Memory B cell (primary cell): ENCODE measurements around the gene ATP2B3.

Experiments
- ATAC-seq: fragments of 150-1000 bp; cut with Tn5 transposase; 2 replicates; pipeline ENCODE4 v1.10.0; 2021; ENCODE audit warnings: low read depth, mild to moderate bottlenecking, moderate library complexity
- DNase-seq, 2 donors: peaks; one replicate each; pipeline ENCODE4 v3.0.0; 2022; ENCODE audit warnings: low spot score in 2 of 2
- H3K27ac Mint-ChIP-seq: one replicate; pipeline ENCODE4 v1.8.0; 2022; ENCODE audit warnings: mild to moderate bottlenecking, moderate library complexity, mixed read lengths
- H3K27me3 Mint-ChIP-seq: one replicate; pipeline ENCODE4 v1.8.0; 2022; ENCODE audit warnings: mixed read lengths
- H3K36me3 Mint-ChIP-seq: one replicate; pipeline ENCODE4 v1.8.0; 2022; ENCODE audit warnings: mild to moderate bottlenecking, mixed read lengths
- H3K4me1 Mint-ChIP-seq: one replicate; pipeline ENCODE4 v1.8.0; 2022; ENCODE audit warnings: mixed read lengths
- H3K4me3 Mint-ChIP-seq: one replicate; pipeline ENCODE4 v1.8.0; 2022; ENCODE audit warnings: mild to moderate bottlenecking, moderate library complexity, mixed read lengths
- H3K9me3 Mint-ChIP-seq: one replicate; pipeline ENCODE4 v1.8.0; 2022; ENCODE audit warnings: mixed read lengths

ATP2B3 gene

GRCh38 chrX:153494541-153495361, 22.7 kb upstream of the ATP2B3 start, which contains the start of gene BGN:
Gene BGN (plus strand): TSS chrX:153494980. CDS start chrX:153504632, 9,652 bp downstream.
- Mint-ChIP-seq H3K9me3 (no peaks in the 10 kb centered on the region), H3K4me3 (no peak within 1 kb of the TSS), H3K27me3 (peaks cover 7% of the 10 kb centered on the region), H3K4me1 (peaks cover 4% of the 10 kb centered on the region), H3K36me3 (no peaks in the 10 kb centered on the region), H3K27ac (no peak within 1 kb of the TSS)
- ATAC-seq (no peak), DNase-seq (no peak)

- H3K4me1 Mint-ChIP-seq = peaks cover 4% of the 10 kb centered on the region
- no peaks in the 10 kb centered on the region for H3K36me3 Mint-ChIP-seq
- ATAC-seq (no peak), DNase-seq (no peak)
- no peak overlapping the region for H3K27ac Mint-ChIP-seq
- no peak overlapping the region for H3K4me3 Mint-ChIP-seq
- H3K9me3 Mint-ChIP-seq = no peaks in the 10 kb centered on the region
- peaks cover 7% of the 10 kb centered on the region for H3K27me3 Mint-ChIP-seq
Measured at GRCh38 chrX:153495362-153495751, 22.1 kb upstream of the ATP2B3 start.

GRCh38 chrX:153495903-153496589, 21.4 kb upstream of the ATP2B3 start:
- H3K36me3 Mint-ChIP-seq = no peaks in the 10 kb centered on the region

GRCh38 chrX:153496590-153496959, 20.9 kb upstream of the ATP2B3 start:
- H3K36me3 Mint-ChIP-seq = no peaks in the 10 kb centered on the region
- peaks cover 9% of the 10 kb centered on the region for H3K27me3 Mint-ChIP-seq
- DNase-seq = no peak

More at GRCh38 chrX:153495903-153496589, 21.4 kb upstream of the ATP2B3 start:
- Mint-ChIP-seq H3K27ac (no peak overlapping the region), H3K27me3 (peaks cover 9% of the 10 kb centered on the region), H3K9me3 (no peaks in the 10 kb centered on the region), H3K4me3 (no peak overlapping the region), H3K4me1 (peaks cover 6% of the 10 kb centered on the region)
- DNase-seq (no peak), ATAC-seq (no peak)

GRCh38 chrX:153498453-153498852, 19.0 kb upstream of the ATP2B3 start:
- Mint-ChIP-seq H3K4me3 (no peak overlapping the region), H3K27ac (no peak overlapping the region), H3K4me1 (peaks cover 6% of the 10 kb centered on the region), H3K36me3 (no peaks in the 10 kb centered on the region), H3K9me3 (no peaks in the 10 kb centered on the region), H3K27me3 (peaks cover 9% of the 10 kb centered on the region)
- no peak for ATAC-seq
- DNase-seq = no peak

More at GRCh38 chrX:153496590-153496959, 20.9 kb upstream of the ATP2B3 start:
- Mint-ChIP-seq H3K4me3 (no peak overlapping the region), H3K9me3 (no peaks in the 10 kb centered on the region), H3K4me1 (peaks cover 6% of the 10 kb centered on the region), H3K27ac (no peak overlapping the region)
- ATAC-seq = no peak

GRCh38 chrX:153499341-153499740, 18.1 kb upstream of the ATP2B3 start:
- Mint-ChIP-seq H3K4me1 (peaks cover 6% of the 10 kb centered on the region), H3K27me3 (peaks cover 9% of the 10 kb centered on the region), H3K4me3 (no peak overlapping the region), H3K36me3 (no peaks in the 10 kb centered on the region), H3K27ac (no peak overlapping the region), H3K9me3 (no peaks in the 10 kb centered on the region)
- ATAC-seq = no peak
- no peak for DNase-seq

- Mint-ChIP-seq H3K4me1 (peaks cover 6% of the 10 kb centered on the region), H3K4me3 (no peak overlapping the region), H3K27ac (no peak overlapping the region), H3K36me3 (no peaks in the 10 kb centered on the region), H3K27me3 (peaks cover 9% of the 10 kb centered on the region), H3K9me3 (no peaks in the 10 kb centered on the region)
- ATAC-seq (no peak), DNase-seq (no peak)
Measured at GRCh38 chrX:153499876-153500275, 17.6 kb upstream of the ATP2B3 start.

- Mint-ChIP-seq H3K4me1 (peaks cover 3% of the 10 kb centered on the region), H3K27ac (no peak overlapping the region), H3K36me3 (no peaks in the 10 kb centered on the region), H3K9me3 (no peaks in the 10 kb centered on the region), H3K27me3 (peaks cover 6% of the 10 kb centered on the region), H3K4me3 (no peak overlapping the region)
- DNase-seq (no peak), ATAC-seq (no peak)
Measured at GRCh38 chrX:153500676-153501280, 16.7 kb upstream of the ATP2B3 start.

- Mint-ChIP-seq H3K9me3 (no peaks in the 10 kb centered on the region), H3K4me1 (peaks cover 3% of the 10 kb centered on the region), H3K27me3 (peaks cover 5% of the 10 kb centered on the region), H3K27ac (no peak overlapping the region), H3K4me3 (no peak overlapping the region), H3K36me3 (no peaks in the 10 kb centered on the region)
- ATAC-seq (no peak), DNase-seq (no peak)
Measured at GRCh38 chrX:153501530-153501929, 15.9 kb upstream of the ATP2B3 start.

GRCh38 chrX:153502131-153502530, 15.3 kb upstream of the ATP2B3 start:
- no peaks in the 10 kb centered on the region for H3K9me3 Mint-ChIP-seq
- no peak for DNase-seq
- ATAC-seq = no peak
- H3K4me1 Mint-ChIP-seq = peaks cover 3% of the 10 kb centered on the region
- no peaks in the 10 kb centered on the region for H3K36me3 Mint-ChIP-seq
- no peak overlapping the region for H3K4me3 Mint-ChIP-seq
- H3K27ac Mint-ChIP-seq = no peak overlapping the region
- H3K27me3 Mint-ChIP-seq = peaks cover 5% of the 10 kb centered on the region

GRCh38 chrX:153502796-153503195, 14.6 kb upstream of the ATP2B3 start:
- peaks cover 4% of the 10 kb centered on the region for H3K27me3 Mint-ChIP-seq
- no peak overlapping the region for H3K4me3 Mint-ChIP-seq
- H3K36me3 Mint-ChIP-seq = no peaks in the 10 kb centered on the region
- no peak for DNase-seq
- H3K9me3 Mint-ChIP-seq = no peaks in the 10 kb centered on the region
- no peak for ATAC-seq
- no peak overlapping the region for H3K27ac Mint-ChIP-seq
- H3K4me1 Mint-ChIP-seq = peaks cover 3% of the 10 kb centered on the region

GRCh38 chrX:153504445-153505016, 12.9 kb upstream of the ATP2B3 start:
- no peaks in the 10 kb centered on the region for H3K9me3 Mint-ChIP-seq
- H3K27ac Mint-ChIP-seq = no peak overlapping the region
- H3K4me1 Mint-ChIP-seq = peaks cover 3% of the 10 kb centered on the region
- DNase-seq (no peak), ATAC-seq (no peak)
- peaks cover 3% of the 10 kb centered on the region for H3K27me3 Mint-ChIP-seq
- H3K4me3 Mint-ChIP-seq = no peak overlapping the region
- H3K36me3 Mint-ChIP-seq = no peaks in the 10 kb centered on the region

- H3K27me3 Mint-ChIP-seq = peaks cover 3% of the 10 kb centered on the region
- H3K9me3 Mint-ChIP-seq = no peaks in the 10 kb centered on the region
- no peak overlapping the region for H3K27ac Mint-ChIP-seq
Measured at GRCh38 chrX:153505361-153505760, 12.1 kb upstream of the ATP2B3 start.

More at GRCh38 chrX:153505361-153505760, 12.1 kb upstream of the ATP2B3 start:
- ATAC-seq (no peak), DNase-seq (no peak)
- H3K4me1 Mint-ChIP-seq = peaks cover 3% of the 10 kb centered on the region
- no peaks in the 10 kb centered on the region for H3K36me3 Mint-ChIP-seq
- H3K4me3 Mint-ChIP-seq = no peak overlapping the region
